NCI-H510A (cell line): ENCODE data around the gene GAPVD1.

ENCODE experiments used
- DNase-seq: peaks from one replicate; lab custom pipeline; 2025; lab: John Stamatoyannopoulos, UW

GAPVD1 gene

GRCh38 chr9:125405938-125406809 lies 144.5 kb downstream of the GAPVD1 start:
- DNase-seq, result no peak

GRCh38 chr9:125406810-125407087 lies 145.1 kb downstream of the GAPVD1 start:
- no peak for DNase-seq

- DNase-seq, result no peak
Observed at GRCh38 chr9:125407432-125407973, 145.9 kb downstream of the GAPVD1 start.

GRCh38 chr9:125407974-125408900 lies 146.6 kb downstream of the GAPVD1 start:
- DNase-seq, result peak; percentile 48

- DNase-seq, result no peak
Observed at GRCh38 chr9:125409217-125409636, 147.6 kb downstream of the GAPVD1 start.

GRCh38 chr9:125409637-125410521 lies 148.3 kb downstream of the GAPVD1 start:
- peak; percentile 83 for DNase-seq

GRCh38 chr9:125410522-125410894 lies 148.9 kb downstream of the GAPVD1 start:
- no peak for DNase-seq

- no peak for DNase-seq
Observed at GRCh38 chr9:125411171-125411756, 149.6 kb downstream of the GAPVD1 start.

GRCh38 chr9:125412166-125412565 lies 150.5 kb downstream of the GAPVD1 start:
- no peak for DNase-seq

- DNase-seq, result no peak
Observed at GRCh38 chr9:125413579-125413978, 152.0 kb downstream of the GAPVD1 start.

- no peak for DNase-seq
Observed at GRCh38 chr9:125415583-125416460, 154.2 kb downstream of the GAPVD1 start.

- no peak for DNase-seq
Observed at GRCh38 chr9:125416517-125416916, 154.9 kb downstream of the GAPVD1 start.
